Peyer's patch (tissue), 4 donors: Measurements from ENCODE around the gene NKTR. TPM values are rescaled to one million over a fixed set of nuclear protein-coding genes. Genes with fewer than 3 reads are reported as not detected.

ENCODE experiments used
- DNase-seq, 3 donors: peaks; one replicate each; pipeline ENCODE4 v3.0.0-alpha.2; 2017 to 2019
- H3K27ac ChIP-seq, 4 donors: fragments of 200-600 bp; sonication (generic); one replicate each; pipeline ENCODE4 v1.5.1; 2016 to 2019
- H3K27me3 ChIP-seq, 2 donors: fragments of 200-600 bp; sonication (generic); one replicate each; pipeline ENCODE4 v1.5.1; 2019
- H3K36me3 ChIP-seq, 3 donors: fragments of 200-600 bp; sonication (generic); one replicate each; pipeline ENCODE4 v1.5.1; 2016 to 2019
- H3K4me1 ChIP-seq, 4 donors: fragments of 200-600 bp; sonication (generic); one replicate each; pipeline ENCODE4 v1.5.1; 2016 to 2019
- H3K4me3 ChIP-seq, 4 donors: fragments of 200-600 bp; sonication (generic); 1 replicate in 3 of 4; 2 replicates in 1 of 4; pipeline ENCODE4 v1.5.1; 2016 to 2019; ENCODE audit warnings: mild to moderate bottlenecking in 1 of 4
- H3K9me3 ChIP-seq, 4 donors: fragments of 200-600 bp; sonication (generic); one replicate each; pipeline ENCODE4 v1.5.1; 2016 to 2019; ENCODE audit warnings: mild to moderate bottlenecking in 1 of 4
- POLR2A ChIP-seq, 2 donors: fragments of 450-650 bp; IDR thresholded peaks; one replicate each; pipeline ENCODE4 v1.5.1; 2017; ENCODE audit warnings: antibody characterized with exemption in 2 of 2, mild to moderate bottlenecking in 2 of 2, moderate library complexity in 2 of 2
- total RNA-seq, 4 donors: library from RNA; depleted of rRNA; stranded (reverse); fragments of >200 nt; gene quantifications; one replicate each; pipeline ENCODE4 v1.1.0, GENCODE V29; 2016
- TF ChIP-seq, protein P1 (sequence below), 6 experiments: fragments of 450-650 bp in 4 of 6; fragments of 200-600 bp in 2 of 6; sonication (generic) in 1 of 6; IDR thresholded peaks; one replicate each; pipeline ENCODE4 v1.5.1; 2017 to 2019; ENCODE audit warnings: antibody characterized with exemption in 6 of 6, mild to moderate bottlenecking in 3 of 6, moderate library complexity in 1 of 6

Gene NKTR
- total RNA-seq, 4 donors from 2014 or later, result 118 to 386 (median 187) TPM

DNA sequence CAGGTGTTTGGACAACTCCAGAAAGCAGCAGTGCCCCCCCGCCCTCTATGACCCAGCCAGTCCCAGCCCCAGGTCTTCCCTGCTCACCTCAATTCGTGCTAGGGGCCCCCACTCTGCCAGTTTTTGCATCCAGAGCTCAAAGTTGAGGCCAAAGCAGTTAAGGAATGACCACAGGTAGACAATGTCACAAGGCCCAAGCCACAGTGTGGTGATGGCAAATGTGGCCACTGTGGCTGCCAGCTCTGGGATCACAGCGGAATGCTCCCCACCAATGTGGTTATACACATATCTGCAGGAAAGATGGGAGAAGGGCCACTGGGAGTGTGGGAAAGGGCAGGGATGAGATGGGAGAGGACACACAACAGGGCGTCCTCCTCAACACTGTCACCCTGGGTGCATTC lies 93.0 kb downstream of the NKTR start:
- no peaks in the 10 kb centered on the region for H3K27me3 ChIP-seq
- no peak for TF ChIP-seq POLR2A (IDR thresholded peaks at IDR 0.05)
- TF ChIP-seq, protein P1, sequence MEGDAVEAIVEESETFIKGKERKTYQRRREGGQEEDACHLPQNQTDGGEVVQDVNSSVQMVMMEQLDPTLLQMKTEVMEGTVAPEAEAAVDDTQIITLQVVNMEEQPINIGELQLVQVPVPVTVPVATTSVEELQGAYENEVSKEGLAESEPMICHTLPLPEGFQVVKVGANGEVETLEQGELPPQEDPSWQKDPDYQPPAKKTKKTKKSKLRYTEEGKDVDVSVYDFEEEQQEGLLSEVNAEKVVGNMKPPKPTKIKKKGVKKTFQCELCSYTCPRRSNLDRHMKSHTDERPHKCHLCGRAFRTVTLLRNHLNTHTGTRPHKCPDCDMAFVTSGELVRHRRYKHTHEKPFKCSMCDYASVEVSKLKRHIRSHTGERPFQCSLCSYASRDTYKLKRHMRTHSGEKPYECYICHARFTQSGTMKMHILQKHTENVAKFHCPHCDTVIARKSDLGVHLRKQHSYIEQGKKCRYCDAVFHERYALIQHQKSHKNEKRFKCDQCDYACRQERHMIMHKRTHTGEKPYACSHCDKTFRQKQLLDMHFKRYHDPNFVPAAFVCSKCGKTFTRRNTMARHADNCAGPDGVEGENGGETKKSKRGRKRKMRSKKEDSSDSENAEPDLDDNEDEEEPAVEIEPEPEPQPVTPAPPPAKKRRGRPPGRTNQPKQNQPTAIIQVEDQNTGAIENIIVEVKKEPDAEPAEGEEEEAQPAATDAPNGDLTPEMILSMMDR (IDR thresholded peaks at IDR 0.05), result no peak
- no peaks in the 10 kb centered on the region for H3K36me3 ChIP-seq
- no peaks in the 10 kb centered on the region for H3K9me3 ChIP-seq
- no peaks in the 10 kb centered on the region for H3K4me1 ChIP-seq
- H3K4me3 ChIP-seq, result no peak overlapping the region
- no peak overlapping the region for H3K27ac ChIP-seq
- no peak for DNase-seq

DNA sequence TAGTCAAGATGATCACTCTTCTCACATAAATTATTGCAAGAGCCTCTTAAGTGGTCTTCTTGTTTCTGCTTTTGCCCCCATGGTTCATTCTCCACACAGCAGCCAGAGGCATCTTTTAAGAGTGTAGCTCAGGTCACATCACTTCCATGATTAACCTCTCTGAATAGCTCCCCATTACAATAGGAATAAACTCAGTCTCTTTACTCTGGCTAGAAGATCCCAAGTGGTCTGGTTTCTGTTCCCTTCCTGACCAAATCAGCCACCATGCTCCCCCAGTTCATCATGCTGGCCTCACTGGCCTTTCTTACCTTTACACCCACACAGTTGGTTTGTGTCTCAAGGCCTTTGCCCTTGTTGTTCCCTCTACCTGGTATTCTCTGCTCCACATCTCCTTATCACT lies 93.9 kb downstream of the NKTR start:
- DNase-seq, result no peak
- H3K4me1 ChIP-seq, result no peaks in the 10 kb centered on the region
- no peak for TF ChIP-seq POLR2A (IDR thresholded peaks at IDR 0.05)
- TF ChIP-seq, protein P1 (IDR thresholded peaks at IDR 0.05), result no peak
- H3K27ac ChIP-seq, result no peak overlapping the region
- no peaks in the 10 kb centered on the region for H3K36me3 ChIP-seq
- no peak overlapping the region for H3K4me3 ChIP-seq
- H3K9me3 ChIP-seq, result no peaks in the 10 kb centered on the region
- H3K27me3 ChIP-seq, result no peaks in the 10 kb centered on the region

DNA sequence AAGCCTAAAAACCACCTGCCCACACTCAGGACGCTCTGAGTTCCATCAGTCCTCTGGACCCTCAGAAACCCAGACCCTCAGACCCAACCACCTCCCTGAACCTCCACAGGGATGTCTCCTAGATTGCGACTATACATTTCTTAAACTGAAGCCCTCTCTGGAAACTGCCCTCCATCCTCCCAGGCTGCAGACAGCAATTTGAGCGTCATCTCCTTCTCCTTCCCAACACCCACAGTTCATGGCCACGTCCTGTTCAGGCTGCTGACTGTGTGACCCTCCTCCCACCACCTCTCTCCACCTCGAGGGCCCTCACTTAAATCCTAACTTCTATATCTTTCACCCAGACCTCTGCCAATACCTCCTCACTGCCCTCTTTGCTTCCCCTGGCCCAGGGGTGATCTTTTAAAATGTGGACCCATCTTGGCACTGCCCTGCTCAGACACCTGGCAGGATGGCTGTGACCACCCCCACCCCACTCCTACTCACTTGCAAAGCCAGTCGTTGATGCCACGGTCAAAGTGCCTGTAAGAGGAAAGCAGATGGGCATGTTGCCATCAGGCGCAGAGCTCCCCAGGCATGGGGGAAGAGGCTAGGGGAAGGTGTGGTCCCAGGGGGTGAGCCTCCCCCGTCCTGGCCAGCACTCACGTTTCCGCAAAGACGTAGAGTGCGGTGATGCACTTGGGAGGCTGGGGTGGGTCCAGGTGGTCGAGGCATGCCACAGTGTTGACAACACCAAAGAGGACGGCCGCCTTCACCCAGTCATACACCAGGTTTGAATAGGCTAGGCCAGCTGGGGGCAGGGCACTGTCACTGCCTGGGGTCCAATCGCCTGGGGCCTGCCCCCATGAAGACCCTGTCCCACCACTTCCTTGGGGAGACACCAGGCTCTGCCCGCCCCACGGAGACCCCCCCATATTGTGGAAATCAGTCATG lies 96.1 kb downstream of the NKTR start:
- peak in 1 of 3 donors; percentile 43 for DNase-seq
- TF ChIP-seq POLR2A (IDR thresholded peaks at IDR 0.05), result no peak
- TF ChIP-seq, protein P1 (IDR thresholded peaks at IDR 0.05), result no peak
- Histone ChIP-seq H3K4me3 (no peak overlapping the region), H3K36me3 (no peaks in the 10 kb centered on the region), H3K4me1 (no peaks in the 10 kb centered on the region), H3K27me3 (no peaks in the 10 kb centered on the region), H3K27ac (no peak overlapping the region), H3K9me3 (no peaks in the 10 kb centered on the region)

DNA sequence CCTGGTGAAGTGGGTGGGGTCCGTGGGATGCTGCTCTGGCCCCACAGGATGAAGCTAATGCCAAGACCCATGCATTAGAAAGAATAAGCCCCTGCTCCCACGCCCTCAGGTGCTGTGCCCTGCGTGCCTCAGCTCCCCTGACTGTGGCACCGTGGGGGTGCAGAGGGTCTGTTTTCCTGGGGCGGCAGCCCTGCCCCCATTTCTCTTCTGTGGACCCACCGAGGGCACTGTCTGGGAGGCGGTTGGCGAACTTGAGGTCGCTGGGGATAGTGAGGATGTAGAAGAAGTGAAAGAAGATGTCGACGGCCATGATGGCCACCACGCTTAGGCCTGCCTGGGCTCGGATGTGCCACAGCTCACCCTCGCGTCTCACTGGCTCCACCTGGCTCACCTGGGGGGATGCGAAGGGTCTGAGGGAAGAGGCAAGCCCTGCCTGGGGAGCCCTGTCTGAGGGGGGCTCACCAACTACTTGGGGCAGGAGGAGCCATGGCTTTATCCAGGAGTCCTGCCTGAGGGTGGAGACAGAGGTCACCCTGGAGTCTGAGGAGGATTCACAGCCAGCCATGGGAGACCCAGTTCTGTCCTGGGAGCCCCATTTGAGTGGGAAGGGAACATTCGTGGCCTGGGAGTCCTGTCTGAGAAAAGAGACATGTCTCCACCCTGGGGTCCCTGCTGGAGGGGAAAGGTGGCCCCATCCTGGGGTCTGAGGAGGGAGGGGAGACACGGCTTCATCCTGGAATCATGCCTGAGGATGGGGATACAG lies 97.0 kb downstream of the NKTR start:
- H3K27me3 ChIP-seq, result no peaks in the 10 kb centered on the region
- H3K4me1 ChIP-seq, result no peaks in the 10 kb centered on the region
- H3K27ac ChIP-seq, result no peak overlapping the region
- peak in 1 of 3 donors; percentile 35 for DNase-seq
- H3K36me3 ChIP-seq, result no peaks in the 10 kb centered on the region
- no peak overlapping the region for H3K4me3 ChIP-seq
- H3K9me3 ChIP-seq, result no peaks in the 10 kb centered on the region
- TF ChIP-seq POLR2A (IDR thresholded peaks at IDR 0.05), result no peak
- TF ChIP-seq, protein P1 (IDR thresholded peaks at IDR 0.05), result no peak

Other genes starting within 250 kb of the NKTR start
- not detected for gene LYZL4, start 190.1 kb upstream of the NKTR start, total RNA-seq
- 100 to 1,000 TPM in 3 of 4 donors, 10 to 100 TPM in 1; 52.8 to 320 (median 270) TPM for gene VIPR1, start 98.0 kb upstream of the NKTR start, total RNA-seq
- gene SEC22C, start 18.7 kb upstream of the NKTR start, total RNA-seq, result 10 to 100 TPM; 30.5 to 56.4 (median 38.7) TPM
- gene SS18L2, start 9.8 kb upstream of the NKTR start, total RNA-seq, result 10 to 100 TPM; 15.6 to 25.6 (median 20.3) TPM
- 10 to 100 TPM in 3 of 4 donors, 1 to 10 TPM in 1; 5.3 to 30.5 (median 14.7) TPM for gene ZBTB47, start 53.0 kb downstream of the NKTR start, total RNA-seq
- gene KLHL40, start 84.9 kb downstream of the NKTR start, total RNA-seq, result not detected
- gene HHATL, start 102.1 kb downstream of the NKTR start, total RNA-seq, result 1 to 10 TPM in 1 of 4 donors, not detected in 3; 3.4 TPM
- gene CCDC13, start 172.6 kb downstream of the NKTR start, total RNA-seq, result 1 to 10 TPM in 3 of 4 donors, not detected in 1; 1.4 to 6.8 (median 4.2) TPM
- 100 to 1,000 TPM; 102 to 278 (median 204) TPM for gene HIGD1A, start 203.8 kb downstream of the NKTR start, total RNA-seq
- 10 to 100 TPM in 1 of 4 donors, 1 to 10 TPM in 2, under 1 TPM in 1; 0.83 to 10.1 (median 3.7) TPM for gene ACKR2, start 208.8 kb downstream of the NKTR start, total RNA-seq